GM12801 (cell line): ENCODE results near the gene PIAS2.

Source experiments
- CTCF ChIP-seq: IDR thresholded peaks from one replicate; pipeline ENCODE4 v1.5.1; 2011; ENCODE audit warnings: control low read depth; ENCODE audit not compliant: insufficient read length; ENCODE audit errors: extremely low read depth

Gene PIAS2

GRCh38 chr18:46939998-46940571 lies 22.8 kb upstream of the PIAS2 start:
- TF ChIP-seq CTCF, result no peak

GRCh38 chr18:46939337-46939963 lies 22.1 kb upstream of the PIAS2 start:
- TF ChIP-seq CTCF, result no peak

GRCh38 chr18:46920653-46921052 lies 3.3 kb upstream of the PIAS2 start:
- no peak for TF ChIP-seq CTCF

- no peak for TF ChIP-seq CTCF
Measured at GRCh38 chr18:46920067-46920466, 2.8 kb upstream of the PIAS2 start.

GRCh38 chr18:46917803-46918600 lies 695 bp upstream of the PIAS2 start:
- no peak for TF ChIP-seq CTCF

- no peak for TF ChIP-seq CTCF
Measured at GRCh38 chr18:46916551-46917107, 678 bp downstream of the PIAS2 start.

GRCh38 chr18:46915800-46916550 lies 1.3 kb downstream of the PIAS2 start:
- no peak for TF ChIP-seq CTCF
